OCI-LY7 (cell line): ENCODE data around the gene USP46.

Source experiments
- EZH2phosphoT487 ChIP-seq: fragments of 200-600 bp; sonication (generic); IDR thresholded peaks from 2 replicates; pipeline ENCODE4 v1.6.1; 2018; ENCODE audit warnings: low read depth, borderline replicate concordance, mild to moderate bottlenecking, mixed run types, antibody characterized with exemption, low read length, moderate library complexity, mixed read lengths
- TF ChIP-seq, protein P1 (sequence below): fragments of 200-600 bp; sonication (generic); conservative IDR thresholded peaks from 2 replicates; pipeline ENCODE4 v1.5.1; 2014; ENCODE audit warnings: mild to moderate bottlenecking, antibody characterized with exemption, low read length, moderate library complexity, mixed read lengths

DNA sequence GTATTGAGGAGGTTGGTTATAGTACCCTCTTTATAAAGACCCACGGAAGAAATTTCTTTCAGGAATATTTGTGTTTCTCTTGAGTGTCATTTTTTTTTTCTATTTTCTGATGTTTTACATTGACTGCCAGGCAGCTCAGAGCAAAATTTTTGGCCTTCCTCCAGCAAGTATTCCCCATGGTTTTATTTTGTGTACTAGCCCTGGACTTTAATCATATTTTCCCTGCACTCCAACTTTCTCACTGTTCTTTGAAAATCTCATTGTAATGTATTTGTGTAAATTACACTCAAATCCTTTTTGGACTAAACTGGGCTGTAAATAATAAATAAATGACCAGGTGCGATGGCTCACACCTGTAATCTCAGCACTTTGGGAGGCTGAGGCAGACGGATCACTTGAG lies 45.6 kb upstream of the USP46 start:
- TF ChIP-seq, protein P1, sequence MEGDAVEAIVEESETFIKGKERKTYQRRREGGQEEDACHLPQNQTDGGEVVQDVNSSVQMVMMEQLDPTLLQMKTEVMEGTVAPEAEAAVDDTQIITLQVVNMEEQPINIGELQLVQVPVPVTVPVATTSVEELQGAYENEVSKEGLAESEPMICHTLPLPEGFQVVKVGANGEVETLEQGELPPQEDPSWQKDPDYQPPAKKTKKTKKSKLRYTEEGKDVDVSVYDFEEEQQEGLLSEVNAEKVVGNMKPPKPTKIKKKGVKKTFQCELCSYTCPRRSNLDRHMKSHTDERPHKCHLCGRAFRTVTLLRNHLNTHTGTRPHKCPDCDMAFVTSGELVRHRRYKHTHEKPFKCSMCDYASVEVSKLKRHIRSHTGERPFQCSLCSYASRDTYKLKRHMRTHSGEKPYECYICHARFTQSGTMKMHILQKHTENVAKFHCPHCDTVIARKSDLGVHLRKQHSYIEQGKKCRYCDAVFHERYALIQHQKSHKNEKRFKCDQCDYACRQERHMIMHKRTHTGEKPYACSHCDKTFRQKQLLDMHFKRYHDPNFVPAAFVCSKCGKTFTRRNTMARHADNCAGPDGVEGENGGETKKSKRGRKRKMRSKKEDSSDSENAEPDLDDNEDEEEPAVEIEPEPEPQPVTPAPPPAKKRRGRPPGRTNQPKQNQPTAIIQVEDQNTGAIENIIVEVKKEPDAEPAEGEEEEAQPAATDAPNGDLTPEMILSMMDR, result no peak
- TF ChIP-seq EZH2phosphoT487, result no peak
